Lower leg skin (tissue), 4 donors: ENCODE results near the gene OPTC. TPM values are rescaled to one million over a fixed set of nuclear protein-coding genes. Genes with fewer than 3 reads are reported as not detected.

ENCODE experiments used
- DNase-seq, 2 donors: peaks; one replicate each; pipeline ENCODE4 v3.0.0-alpha.2; 2019; ENCODE audit warnings: low spot score in 2 of 2
- H3K4me3 ChIP-seq: fragments of 200-600 bp; sonication (generic); 2 replicates; pipeline ENCODE4 v1.5.1; 2017; ENCODE audit warnings: mild to moderate bottlenecking, low read depth; ENCODE audit not compliant: poor library complexity, severe bottlenecking
- POLR2A ChIP-seq, 2 donors: fragments of 450-650 bp; IDR thresholded peaks; one replicate each; pipeline ENCODE4 v1.6.1; 2016 to 2017; ENCODE audit warnings: antibody characterized with exemption in 2 of 2, mild to moderate bottlenecking in 1 of 2, moderate library complexity in 1 of 2
- WGBS, 2 donors: methylation state at CpG; one replicate each; pipeline ENCODE4 v1.1.5; 2018; 5-methylcytosine and 5-hydroxymethylcytosine counted together
- intact Hi-C: fragments of 100-400 bp; cut with DNase I; formaldehyde crosslinking; loops from one replicate; pipeline ENCODE4 v1.15.0; 2023; ENCODE audit warnings: low total_unique reads
- total RNA-seq, 4 donors: library from RNA; depleted of rRNA; stranded (reverse); fragments of >200 nt; gene quantifications; one replicate each; pipeline ENCODE4 v1.1.0, GENCODE V29; 2016
- TF ChIP-seq, protein P1 (sequence below), 3 donors: fragments of 450-650 bp; IDR thresholded peaks; one replicate each; pipeline ENCODE4 v1.5.1; 2016; ENCODE audit warnings: antibody characterized with exemption in 3 of 3, mild to moderate bottlenecking in 3 of 3, moderate library complexity in 2 of 3

OPTC gene
- total RNA-seq, 4 donors from 2014 or later: not detected

GRCh38 chr1:203479646-203480045 lies 14.3 kb upstream of the OPTC start:
- intact Hi-C loops: no loop called here
- no peak overlapping the region for H3K4me3 ChIP-seq
- no peak for TF ChIP-seq POLR2A (IDR thresholded peaks at IDR 0.05)
- TF ChIP-seq, protein P1, sequence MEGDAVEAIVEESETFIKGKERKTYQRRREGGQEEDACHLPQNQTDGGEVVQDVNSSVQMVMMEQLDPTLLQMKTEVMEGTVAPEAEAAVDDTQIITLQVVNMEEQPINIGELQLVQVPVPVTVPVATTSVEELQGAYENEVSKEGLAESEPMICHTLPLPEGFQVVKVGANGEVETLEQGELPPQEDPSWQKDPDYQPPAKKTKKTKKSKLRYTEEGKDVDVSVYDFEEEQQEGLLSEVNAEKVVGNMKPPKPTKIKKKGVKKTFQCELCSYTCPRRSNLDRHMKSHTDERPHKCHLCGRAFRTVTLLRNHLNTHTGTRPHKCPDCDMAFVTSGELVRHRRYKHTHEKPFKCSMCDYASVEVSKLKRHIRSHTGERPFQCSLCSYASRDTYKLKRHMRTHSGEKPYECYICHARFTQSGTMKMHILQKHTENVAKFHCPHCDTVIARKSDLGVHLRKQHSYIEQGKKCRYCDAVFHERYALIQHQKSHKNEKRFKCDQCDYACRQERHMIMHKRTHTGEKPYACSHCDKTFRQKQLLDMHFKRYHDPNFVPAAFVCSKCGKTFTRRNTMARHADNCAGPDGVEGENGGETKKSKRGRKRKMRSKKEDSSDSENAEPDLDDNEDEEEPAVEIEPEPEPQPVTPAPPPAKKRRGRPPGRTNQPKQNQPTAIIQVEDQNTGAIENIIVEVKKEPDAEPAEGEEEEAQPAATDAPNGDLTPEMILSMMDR (IDR thresholded peaks at IDR 0.05): no peak
- DNase-seq: no peak
- WGBS, 2 donors: 48 to 49% methylated on average over 2 of the region's 2 CpGs

- 43 to 44% methylated on average over 2 of the region's 2 CpGs for WGBS, 2 donors
- intact Hi-C loops: no loop called here
- TF ChIP-seq, protein P1 (IDR thresholded peaks at IDR 0.05): no peak
- no peak for TF ChIP-seq POLR2A (IDR thresholded peaks at IDR 0.05)
- DNase-seq: no peak
- no peak overlapping the region for H3K4me3 ChIP-seq
Observed at GRCh38 chr1:203480084-203480483, 13.9 kb upstream of the OPTC start.

- DNase-seq: peak; percentile 74 to 97
- TF ChIP-seq, protein P1 (IDR thresholded peaks at IDR 0.05): no peak
- TF ChIP-seq POLR2A (IDR thresholded peaks at IDR 0.05): no peak
- 17 to 18% methylated on average over 6 of the region's 6 CpGs for WGBS, 2 donors
- intact Hi-C loops: no loop called here
- H3K4me3 ChIP-seq: no peak overlapping the region
Observed at GRCh38 chr1:203480525-203481084, 13.3 kb upstream of the OPTC start.

- H3K4me3 ChIP-seq: no peak overlapping the region
- WGBS, 2 donors: 38 to 52% methylated on average over 1 of the region's 1 CpG
- intact Hi-C loops: no loop called here
- no peak for DNase-seq
- TF ChIP-seq, protein P1 (IDR thresholded peaks at IDR 0.05): no peak
- no peak for TF ChIP-seq POLR2A (IDR thresholded peaks at IDR 0.05)
Observed at GRCh38 chr1:203481196-203481595, 12.8 kb upstream of the OPTC start.

- intact Hi-C loops: loop anchor here (2.0 to 5.0 kb wide), 2 partner anchors 148 to 214 kb away; no protein-coding TSS in a partner anchor
- no peak for DNase-seq
- H3K4me3 ChIP-seq: no peak overlapping the region
- WGBS, 2 donors: 78 to 80% methylated on average over 28 of the region's 28 CpGs
- no peak for TF ChIP-seq POLR2A (IDR thresholded peaks at IDR 0.05)
- TF ChIP-seq, protein P1 (IDR thresholded peaks at IDR 0.05): no peak
Observed at GRCh38 chr1:203486618-203487370, 7.2 kb upstream of the OPTC start.
